ENCODE measurements around the gene NFS1.

The NFS1 gene

GRCh38 chr20:35731862-35732643 is 32.9 kb upstream of the NFS1 start:
- H3K9me3 ChIP-seq (ENCODE audit: low read length) = no peaks in the 10 kb centered on the region
- no peaks in the 10 kb centered on the region for H3K27me3 ChIP-seq (ENCODE audit: insufficient read depth, low read length)
- no peak overlapping the region for H3K4me2 ChIP-seq (ENCODE audit: low read length)
- peaks cover 78% of the 10 kb centered on the region for H3K79me2 ChIP-seq (ENCODE audit: insufficient read depth, low read length)
- no peaks in the 10 kb centered on the region for H3K9me2 ChIP-seq (ENCODE audit: low read depth, low read length)
- H4K20me1 ChIP-seq (ENCODE audit: insufficient read depth, low read length) = 0 out of 2 replicates have a peak, but pooled peaks cover 3% of the 10 kb centered on the region
- TF ChIP-seq EZH2 (IDR thresholded peaks at IDR 0.05; ENCODE audit: borderline replicate concordance, low read length) = no peak
- no peak for TF ChIP-seq CTCF (IDR thresholded peaks at IDR 0.05; ENCODE audit: low read length)
- no peak overlapping the region for H3K9ac ChIP-seq (ENCODE audit: low read length)
- H3K36me3 ChIP-seq (ENCODE audit: insufficient read depth, low read length) = peaks cover 96% of the 10 kb centered on the region
- no peak overlapping the region for H2AFZ ChIP-seq (ENCODE audit: low read length)
- no peak overlapping the region for H3K27ac ChIP-seq (ENCODE audit: low read depth, low read length, poor library complexity, severe bottlenecking)
- no peaks in the 10 kb centered on the region for H3F3A ChIP-seq (ENCODE audit: insufficient read depth, low read length)
- peaks cover 11% of the 10 kb centered on the region for H3K4me1 ChIP-seq (ENCODE audit: insufficient read depth, low read length, severe bottlenecking)
- H3K4me3 ChIP-seq (ENCODE audit: low read depth, low read length, poor library complexity, severe bottlenecking) = no peak overlapping the region

GRCh38 chr20:35731469-35731788 is 32.3 kb upstream of the NFS1 start:
- no peak overlapping the region for H3K4me3 ChIP-seq (ENCODE audit: low read depth, low read length, poor library complexity, severe bottlenecking)
- no peak overlapping the region for H2AFZ ChIP-seq (ENCODE audit: low read length)
- H3K4me2 ChIP-seq (ENCODE audit: low read length) = no peak overlapping the region
- peaks cover 77% of the 10 kb centered on the region for H3K79me2 ChIP-seq (ENCODE audit: insufficient read depth, low read length)
- no peaks in the 10 kb centered on the region for H3K27me3 ChIP-seq (ENCODE audit: insufficient read depth, low read length)
- no peaks in the 10 kb centered on the region for H3K9me3 ChIP-seq (ENCODE audit: low read length)
- TF ChIP-seq EZH2 (IDR thresholded peaks at IDR 0.05; ENCODE audit: borderline replicate concordance, low read length) (no peak), CTCF (IDR thresholded peaks at IDR 0.05; ENCODE audit: low read length) (no peak)
- peaks cover 11% of the 10 kb centered on the region for H3K4me1 ChIP-seq (ENCODE audit: insufficient read depth, low read length, severe bottlenecking)
- no peak overlapping the region for H3K9ac ChIP-seq (ENCODE audit: low read length)
- H3K36me3 ChIP-seq (ENCODE audit: insufficient read depth, low read length) = peaks cover 96% of the 10 kb centered on the region
- 0 out of 2 replicates have a peak, but pooled peaks cover 3% of the 10 kb centered on the region for H4K20me1 ChIP-seq (ENCODE audit: insufficient read depth, low read length)
- no peaks in the 10 kb centered on the region for H3K9me2 ChIP-seq (ENCODE audit: low read depth, low read length)
- no peak overlapping the region for H3K27ac ChIP-seq (ENCODE audit: low read depth, low read length, poor library complexity, severe bottlenecking)
- no peaks in the 10 kb centered on the region for H3F3A ChIP-seq (ENCODE audit: insufficient read depth, low read length)

GRCh38 chr20:35730583-35731468 is 31.7 kb upstream of the NFS1 start:
- Histone ChIP-seq H3K27me3 (ENCODE audit: insufficient read depth, low read length) (no peaks in the 10 kb centered on the region), H3K27ac (ENCODE audit: low read depth, low read length, poor library complexity, severe bottlenecking) (no peak overlapping the region), H3K79me2 (ENCODE audit: insufficient read depth, low read length) (peaks cover 71% of the 10 kb centered on the region), H2AFZ (ENCODE audit: low read length) (no peak overlapping the region), H4K20me1 (ENCODE audit: insufficient read depth, low read length) (0 out of 2 replicates have a peak, but pooled peaks cover 3% of the 10 kb centered on the region), H3K4me2 (ENCODE audit: low read length) (no peak overlapping the region), H3K9me2 (ENCODE audit: low read depth, low read length) (no peaks in the 10 kb centered on the region), H3K36me3 (ENCODE audit: insufficient read depth, low read length) (peaks cover 96% of the 10 kb centered on the region), H3K9me3 (ENCODE audit: low read length) (no peaks in the 10 kb centered on the region), H3K4me1 (ENCODE audit: insufficient read depth, low read length, severe bottlenecking) (peaks cover 5% of the 10 kb centered on the region), H3K9ac (ENCODE audit: low read length) (no peak overlapping the region), H3F3A (ENCODE audit: insufficient read depth, low read length) (no peaks in the 10 kb centered on the region), H3K4me3 (ENCODE audit: low read depth, low read length, poor library complexity, severe bottlenecking) (no peak overlapping the region)
- TF ChIP-seq EZH2 (IDR thresholded peaks at IDR 0.05; ENCODE audit: borderline replicate concordance, low read length) (no peak), CTCF (IDR thresholded peaks at IDR 0.05; ENCODE audit: low read length) (no peak)
